Mesodermal cell (in vitro differentiated cells): Measurements from ENCODE around the gene ENO4.

ENCODE experiments used
- H3K27ac ChIP-seq: 2 replicates; pipeline ENCODE4 v1.7.0; 2013; ENCODE audit warnings: mild to moderate bottlenecking, low read depth, low read length, moderate library complexity; ENCODE audit not compliant: severe bottlenecking
- H3K36me3 ChIP-seq: 2 replicates; pipeline ENCODE4 v1.7.1; 2013; ENCODE audit warnings: mild to moderate bottlenecking, low read length, moderate library complexity; ENCODE audit not compliant: control insufficient read depth, insufficient read depth
- H3K4me1 ChIP-seq: one replicate; pipeline ENCODE4 v1.7.1; 2013; ENCODE audit warnings: mild to moderate bottlenecking, low read length; ENCODE audit not compliant: insufficient read depth, control insufficient read depth, poor library complexity, severe bottlenecking
- H3K4me3 ChIP-seq: 2 replicates; pipeline ENCODE4 v1.7.0; 2013; ENCODE audit warnings: low read length, control low read depth, mild to moderate bottlenecking; ENCODE audit not compliant: insufficient read depth, poor library complexity, severe bottlenecking; ENCODE audit errors: extremely low read depth
- H3K9me3 ChIP-seq: 2 replicates; pipeline ENCODE4 v1.7.1; 2013; ENCODE audit warnings: mild to moderate bottlenecking, low read length, moderate library complexity; ENCODE audit not compliant: control insufficient read depth
- whole genome bisulfite sequencing, 2 experiments: methylation state at CpG; one replicate each; pipeline ENCODE4 v1.1.5; 2013; ENCODE audit warnings: missing lambda C conversion rate in 2 of 2; ENCODE audit not compliant: insufficient coverage in 2 of 2; 5-methylcytosine and 5-hydroxymethylcytosine counted together

Gene ENO4

DNA sequence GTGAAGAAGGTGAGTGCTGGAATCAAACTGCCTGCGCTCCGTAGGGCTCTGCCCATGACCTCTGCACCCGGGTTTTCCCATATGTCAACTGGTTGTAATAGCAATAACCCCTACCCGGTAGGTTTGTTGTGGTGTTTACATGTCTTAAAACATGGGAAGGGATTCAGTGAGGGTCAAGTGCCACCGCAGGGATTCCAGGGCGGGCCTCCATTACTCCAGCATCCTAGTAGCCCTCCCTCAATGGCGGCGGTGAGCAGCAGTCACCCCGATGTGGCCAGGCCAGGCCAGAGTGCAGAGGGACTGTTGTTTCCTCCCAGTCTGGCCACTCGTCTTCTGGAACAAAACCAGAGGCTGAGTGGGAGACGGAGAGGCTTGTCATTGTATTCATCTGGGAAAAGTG is 37.6 kb upstream of the ENO4 start:
- H3K9me3 ChIP-seq, result no peaks in the 10 kb centered on the region
- H3K4me3 ChIP-seq, result no peak overlapping the region
- no peaks in the 10 kb centered on the region for H3K4me1 ChIP-seq
- 98 to 100% methylated on average over 6 to 8 of the region's 11 CpGs for WGBS, 2 experiments
- no peak overlapping the region for H3K27ac ChIP-seq
- no peaks in the 10 kb centered on the region for H3K36me3 ChIP-seq

DNA sequence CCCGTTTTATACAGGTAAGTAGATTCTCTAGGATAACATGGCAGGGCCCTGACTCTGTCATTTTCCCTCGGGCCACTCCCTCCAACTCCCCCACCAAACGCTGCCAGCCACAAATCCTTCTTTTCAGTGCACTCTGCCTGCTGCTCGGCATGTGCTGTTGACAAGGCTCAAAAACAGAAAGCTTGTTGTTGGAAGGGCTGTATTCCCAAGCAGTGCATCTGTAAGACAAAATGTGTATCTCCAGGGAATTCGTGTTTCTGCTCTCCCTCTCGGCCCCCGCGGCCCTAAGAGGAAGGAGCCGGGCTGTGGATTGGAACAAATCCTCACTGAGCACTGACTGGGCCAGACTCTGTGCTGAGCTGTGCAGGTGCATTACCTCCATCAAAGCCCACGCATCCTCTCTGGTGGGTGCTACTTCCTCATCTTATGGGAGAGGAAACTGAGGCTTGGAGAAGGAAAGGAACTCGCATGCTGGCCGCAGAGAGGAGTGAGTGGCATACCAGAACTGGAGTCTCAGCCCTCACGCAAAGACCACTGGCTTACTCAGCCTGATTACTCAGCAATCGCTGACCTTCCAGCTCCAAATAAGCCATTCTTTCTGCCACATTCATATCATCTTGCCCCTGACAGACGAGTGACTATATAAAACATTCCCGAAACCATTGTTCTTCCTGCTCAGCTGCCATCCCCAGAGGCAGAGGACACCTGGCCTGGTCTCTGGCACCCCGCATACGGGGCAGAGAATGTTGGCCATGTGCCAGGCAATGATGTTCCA is 33.5 kb upstream of the ENO4 start:
- Histone ChIP-seq H3K4me3 (no peak overlapping the region), H3K9me3 (no peaks in the 10 kb centered on the region), H3K4me1 (no peaks in the 10 kb centered on the region), H3K36me3 (no peaks in the 10 kb centered on the region), H3K27ac (no peak overlapping the region)
- WGBS, 2 experiments, result 88 to 93% methylated on average over 12 to 15 of the region's 18 CpGs

DNA sequence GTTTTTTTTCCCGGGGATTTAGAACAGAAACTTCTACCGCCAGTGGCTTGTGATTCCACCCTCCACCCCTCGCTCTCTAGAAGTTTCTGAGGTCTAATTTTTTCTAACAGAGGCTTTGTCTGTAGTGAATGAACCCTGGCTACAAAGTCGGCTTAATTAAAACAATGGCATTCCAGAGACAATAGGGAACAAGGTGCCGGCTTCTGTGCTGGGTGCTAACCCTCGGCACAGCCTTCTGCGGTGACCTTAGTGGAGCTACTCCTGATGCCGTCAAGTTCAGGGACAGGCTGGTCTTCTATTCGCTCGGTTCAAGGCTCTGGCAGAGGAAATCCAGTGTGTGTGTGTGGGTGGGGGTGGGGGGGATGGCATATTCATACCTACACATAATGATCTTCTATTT is 32.1 kb upstream of the ENO4 start:
- Histone ChIP-seq H3K27ac (no peak overlapping the region), H3K36me3 (no peaks in the 10 kb centered on the region)
- WGBS, 2 experiments, result 68 to 71% methylated on average over 6 to 7 of the region's 10 CpGs

DNA sequence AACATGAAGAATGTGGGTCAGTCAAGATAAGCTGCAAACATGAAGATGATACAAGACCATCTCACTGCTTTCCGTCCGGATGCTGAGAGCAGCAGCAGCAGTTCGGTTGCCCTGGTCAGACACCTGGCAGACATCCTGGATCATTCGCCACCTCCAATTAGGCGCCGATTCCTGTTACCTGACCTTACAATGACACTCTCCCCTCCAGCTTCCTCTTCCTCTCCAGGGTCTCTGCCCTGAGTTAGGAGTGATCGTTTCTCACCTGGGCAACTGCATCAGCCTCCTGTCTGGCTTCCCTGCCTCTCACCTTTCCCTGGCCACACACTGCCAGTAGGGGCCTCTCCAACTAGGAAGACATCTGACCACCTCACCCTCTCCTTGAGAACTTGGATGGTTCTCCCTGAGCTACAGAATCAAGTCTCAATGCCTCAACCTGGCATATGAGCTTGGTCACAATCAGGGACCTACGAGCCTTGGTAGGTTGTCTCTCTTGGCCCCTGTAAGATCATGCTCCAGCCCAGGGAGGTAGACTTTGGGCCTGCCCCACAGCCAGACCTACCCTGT is 31.4 kb upstream of the ENO4 start:
- 93 to 94% methylated on average over 8 of the region's 8 CpGs for WGBS, 2 experiments
- no peaks in the 10 kb centered on the region for H3K9me3 ChIP-seq

More for the DNA sequence above, 32.1 kb upstream of the ENO4 start:
- Histone ChIP-seq H3K4me3 (no peak overlapping the region), H3K9me3 (no peaks in the 10 kb centered on the region), H3K4me1 (no peaks in the 10 kb centered on the region)

DNA sequence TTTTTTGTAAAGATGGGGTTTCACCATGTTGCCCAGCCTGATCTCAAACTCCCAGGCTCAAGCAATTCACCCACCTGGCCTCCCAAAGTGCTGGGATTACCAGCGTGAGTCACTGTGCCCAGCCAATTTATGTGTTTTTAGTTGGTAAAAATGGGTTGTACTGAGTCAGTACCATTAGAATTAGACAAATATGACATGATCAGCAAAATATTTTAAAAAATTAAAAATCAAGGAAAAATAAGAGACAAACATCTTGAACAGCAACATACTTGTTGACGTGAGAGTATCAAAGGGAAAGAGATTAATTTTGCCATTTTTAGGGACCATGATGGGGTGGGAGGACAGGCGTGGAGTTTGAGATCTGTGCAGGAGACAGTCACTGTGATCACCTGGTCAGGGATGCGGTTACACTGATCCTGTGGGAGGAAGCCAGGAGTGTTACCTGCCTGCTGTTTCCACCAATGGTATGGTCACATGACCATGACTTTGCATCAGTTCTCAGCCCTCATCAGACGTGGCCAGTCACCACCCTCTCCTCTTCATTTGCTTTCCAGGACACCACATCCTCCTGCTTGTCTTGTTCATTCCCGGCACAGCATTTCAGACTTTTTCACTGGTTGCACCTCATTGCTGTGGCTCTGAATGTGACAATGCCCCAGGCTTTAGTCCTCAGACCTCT is 29.2 kb upstream of the ENO4 start:
- H3K27ac ChIP-seq, result no peak overlapping the region
- no peaks in the 10 kb centered on the region for H3K36me3 ChIP-seq
- no peaks in the 10 kb centered on the region for H3K9me3 ChIP-seq
- H3K4me1 ChIP-seq, result no peaks in the 10 kb centered on the region
- WGBS, 2 experiments, result 81 to 87% methylated on average over 5 of the region's 6 CpGs
- H3K4me3 ChIP-seq, result no peak overlapping the region

More for the DNA sequence above, 31.4 kb upstream of the ENO4 start:
- H3K4me1 ChIP-seq, result no peaks in the 10 kb centered on the region
- no peak overlapping the region for H3K4me3 ChIP-seq
- no peak overlapping the region for H3K27ac ChIP-seq
- no peaks in the 10 kb centered on the region for H3K36me3 ChIP-seq

DNA sequence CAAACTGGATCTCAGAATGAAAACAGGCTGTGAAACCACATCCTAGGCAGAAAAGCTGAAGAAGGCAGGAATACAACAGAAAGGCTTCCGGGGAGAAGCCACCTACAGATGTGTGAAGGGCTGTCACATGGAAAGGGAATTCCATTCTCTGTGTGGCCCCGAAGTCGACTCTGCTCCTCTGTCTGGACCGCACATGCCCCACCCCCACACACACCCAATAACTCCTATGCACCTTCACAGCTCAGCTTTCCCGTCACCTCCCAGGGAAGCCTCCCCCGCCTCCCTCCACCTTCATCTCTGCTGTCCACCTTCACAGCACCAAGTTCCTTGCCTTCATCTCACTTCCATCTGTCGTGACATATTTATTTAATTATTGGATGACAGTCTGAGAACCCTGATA is 23.4 kb upstream of the ENO4 start:
- 24 to 69% methylated on average over 3 to 6 of the region's 7 CpGs for WGBS, 2 experiments
- Histone ChIP-seq H3K27ac (no peak overlapping the region), H3K9me3 (no peaks in the 10 kb centered on the region), H3K4me3 (no peak overlapping the region), H3K36me3 (no peaks in the 10 kb centered on the region), H3K4me1 (no peaks in the 10 kb centered on the region)

DNA sequence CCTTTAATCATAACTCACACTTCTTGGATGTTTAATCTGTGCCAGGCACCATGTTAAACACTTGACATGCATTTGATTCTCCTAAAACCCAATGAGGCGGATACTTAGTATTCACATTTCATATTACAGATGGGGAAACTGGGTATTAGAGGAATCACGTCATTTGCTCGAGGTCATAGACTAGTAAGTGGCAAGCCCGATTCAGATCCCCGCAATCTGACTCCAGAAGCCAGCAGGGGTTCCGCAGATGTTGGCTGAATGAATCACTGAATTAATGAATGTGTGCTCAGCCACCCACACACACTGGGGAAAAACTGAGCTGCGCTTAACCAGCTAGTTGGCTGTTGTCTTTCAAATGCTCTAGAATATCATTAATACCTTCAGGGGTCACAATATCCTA is 22.5 kb upstream of the ENO4 start:
- H3K36me3 ChIP-seq, result no peaks in the 10 kb centered on the region
- no peaks in the 10 kb centered on the region for H3K4me1 ChIP-seq
- no peak overlapping the region for H3K27ac ChIP-seq
- no peak overlapping the region for H3K4me3 ChIP-seq
- WGBS, 2 experiments, result 76 to 77% methylated on average over 5 to 6 of the region's 7 CpGs
- no peaks in the 10 kb centered on the region for H3K9me3 ChIP-seq

DNA sequence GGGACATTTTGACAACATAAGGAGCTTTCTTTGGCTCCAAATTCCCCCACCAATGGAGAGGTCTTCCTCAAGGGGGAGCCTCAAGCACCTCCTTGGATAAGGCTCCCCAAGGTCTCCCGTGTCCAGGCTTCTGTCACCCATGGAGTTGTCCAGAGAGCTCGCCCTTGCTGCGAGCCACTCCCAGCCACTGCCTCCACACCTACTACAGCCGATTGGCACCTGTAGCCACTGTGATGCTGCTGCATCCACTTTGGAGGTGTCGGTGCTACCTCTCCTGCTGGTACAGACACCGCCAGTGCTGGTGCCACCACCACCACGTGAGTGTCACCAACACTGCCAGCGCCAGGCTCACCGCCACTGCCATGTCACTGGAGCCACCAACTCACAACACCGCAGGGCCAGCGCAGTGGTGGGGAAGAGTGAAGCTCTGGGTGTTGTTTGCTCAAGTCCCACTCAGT is 22.1 kb upstream of the ENO4 start:
- 90% methylated on average over 10 to 11 of the region's 11 CpGs for WGBS, 2 experiments
- Histone ChIP-seq H3K27ac (no peak overlapping the region), H3K36me3 (no peaks in the 10 kb centered on the region), H3K9me3 (no peaks in the 10 kb centered on the region), H3K4me3 (no peak overlapping the region), H3K4me1 (no peaks in the 10 kb centered on the region)

DNA sequence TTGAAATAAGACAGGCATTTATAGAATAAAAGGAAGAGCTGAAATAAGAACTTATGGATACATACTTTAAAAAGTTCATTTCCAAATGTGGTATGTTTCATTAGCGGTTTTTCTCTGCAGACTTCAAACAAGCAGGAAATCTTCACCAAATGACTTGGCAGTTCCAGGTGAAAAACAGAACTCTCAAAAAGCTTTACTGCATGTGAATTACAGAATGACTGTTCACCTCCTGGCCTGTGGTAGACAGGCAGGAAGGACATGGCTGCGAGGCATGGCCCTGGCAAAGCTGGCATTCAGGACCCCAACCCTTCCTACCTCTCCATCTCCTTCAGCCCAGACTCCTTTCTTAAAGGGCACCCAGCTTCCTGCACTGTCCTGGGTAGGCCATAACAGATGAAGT is 21.2 kb upstream of the ENO4 start:
- Histone ChIP-seq H3K4me3 (no peak overlapping the region), H3K36me3 (no peaks in the 10 kb centered on the region), H3K27ac (no peak overlapping the region), H3K4me1 (no peaks in the 10 kb centered on the region), H3K9me3 (no peaks in the 10 kb centered on the region)
- 83 to 100% methylated on average over 1 of the region's 2 CpGs for WGBS, 2 experiments

DNA sequence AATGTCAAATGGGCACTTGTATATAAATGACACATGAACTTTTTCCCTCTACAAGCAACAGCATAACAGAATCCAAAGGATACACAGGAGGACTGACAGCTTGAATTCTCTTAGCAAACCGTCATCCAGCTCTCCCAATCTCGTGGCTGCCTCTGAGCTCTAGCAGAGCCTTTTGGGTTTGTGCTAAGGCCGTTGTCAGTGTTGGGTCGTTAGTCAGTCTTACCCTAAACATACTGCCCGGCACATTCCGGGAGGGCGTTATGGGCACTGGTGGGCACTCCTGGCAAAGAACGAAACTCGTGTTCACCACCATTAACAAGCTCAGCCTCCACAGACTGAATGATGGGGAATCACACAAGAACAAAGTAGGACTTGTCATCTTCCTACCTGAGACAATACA is 19.6 kb upstream of the ENO4 start:
- no peak overlapping the region for H3K27ac ChIP-seq
- 91% methylated on average over 9 of the region's 9 CpGs for WGBS, 2 experiments
- no peaks in the 10 kb centered on the region for H3K4me1 ChIP-seq
- H3K4me3 ChIP-seq, result no peak overlapping the region
- no peaks in the 10 kb centered on the region for H3K9me3 ChIP-seq
- no peaks in the 10 kb centered on the region for H3K36me3 ChIP-seq

DNA sequence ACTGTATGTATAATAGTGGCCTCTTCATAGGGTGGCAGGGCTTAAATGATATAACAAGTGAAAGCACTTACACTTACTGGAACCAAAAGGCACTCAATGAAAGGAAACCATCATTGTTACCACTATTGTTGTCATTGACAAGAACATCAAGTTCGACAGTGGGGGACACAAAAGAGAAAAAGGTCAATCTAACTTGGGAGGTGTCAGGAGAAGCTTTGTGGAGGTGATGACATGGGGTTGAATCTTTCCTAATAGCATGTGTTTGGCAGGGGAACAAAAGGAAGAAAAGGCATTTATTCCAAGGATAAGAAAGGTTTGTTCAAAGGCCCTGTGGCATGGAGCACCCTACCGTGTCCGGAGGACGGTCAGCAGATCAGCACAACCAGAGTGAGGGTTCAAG is 18.2 kb upstream of the ENO4 start:
- WGBS, 2 experiments, result 91 to 100% methylated on average over 4 of the region's 4 CpGs
- no peak overlapping the region for H3K4me3 ChIP-seq
- H3K4me1 ChIP-seq, result no peaks in the 10 kb centered on the region
- no peaks in the 10 kb centered on the region for H3K9me3 ChIP-seq
- H3K27ac ChIP-seq, result no peak overlapping the region
- H3K36me3 ChIP-seq, result no peaks in the 10 kb centered on the region
